GM03348 (cell line): ENCODE measurements around the gene EPB41L2.
A peak's percentile ranks its signal among the peaks of the same experiment; 100 is the strongest.

Experiments used
- DNase-seq: peaks from one replicate; pipeline ENCODE4 v3.0.0; 2012; ENCODE audit warnings: low spot score

EPB41L2 gene

DNA sequence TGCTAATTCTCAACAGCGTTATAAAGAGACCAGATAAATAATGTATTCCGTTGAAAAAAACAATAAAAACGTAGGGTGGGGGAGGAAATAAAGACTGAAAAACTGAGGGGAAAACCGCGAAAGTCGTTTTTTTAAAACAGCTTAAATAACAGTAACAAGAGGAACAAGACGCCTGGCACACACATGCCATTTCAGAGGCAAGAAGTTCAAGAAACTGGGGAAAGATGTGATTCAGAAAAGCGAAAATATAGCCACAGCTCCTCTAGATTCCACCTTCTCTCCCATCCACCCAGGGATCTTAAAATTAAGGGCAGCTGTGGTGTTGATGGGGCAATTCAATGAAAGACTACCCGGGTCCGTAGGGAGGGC, 1.3 kb downstream of the EPB41L2 start:
- no peak for DNase-seq

DNA sequence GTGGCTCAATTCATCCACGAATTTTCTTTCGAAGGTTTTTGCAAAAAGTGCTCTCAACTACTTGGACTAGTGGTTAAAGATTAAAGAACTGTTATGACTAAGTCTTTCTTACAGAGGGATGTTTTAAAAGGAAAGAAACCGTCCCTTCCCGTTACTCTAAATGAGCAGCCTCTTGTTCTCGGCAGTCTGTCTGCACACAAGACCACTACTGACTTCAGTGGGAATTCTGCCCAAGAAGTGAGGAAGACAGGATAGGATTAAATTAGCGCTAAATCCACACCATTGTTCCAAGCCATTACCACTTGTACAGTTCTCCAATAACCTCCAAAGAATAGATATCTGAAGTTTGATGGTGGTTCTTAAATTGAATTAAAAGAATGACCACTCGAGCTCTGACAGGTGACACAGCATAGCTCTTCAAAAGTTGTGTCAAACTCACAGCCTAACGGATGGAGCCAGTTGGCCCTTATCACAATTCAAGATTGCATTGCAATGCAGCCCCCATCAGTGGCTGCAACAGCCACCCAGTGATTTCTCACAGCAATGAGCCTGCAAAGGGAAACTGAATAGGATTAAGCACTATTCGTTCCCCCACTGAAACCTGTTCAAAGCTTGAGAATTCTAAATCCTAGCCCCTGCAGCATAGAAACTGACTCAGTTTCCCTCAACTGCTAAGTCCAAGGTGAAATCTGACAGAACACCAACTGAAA, 1.8 kb downstream of the EPB41L2 start:
- no peak for DNase-seq

DNA sequence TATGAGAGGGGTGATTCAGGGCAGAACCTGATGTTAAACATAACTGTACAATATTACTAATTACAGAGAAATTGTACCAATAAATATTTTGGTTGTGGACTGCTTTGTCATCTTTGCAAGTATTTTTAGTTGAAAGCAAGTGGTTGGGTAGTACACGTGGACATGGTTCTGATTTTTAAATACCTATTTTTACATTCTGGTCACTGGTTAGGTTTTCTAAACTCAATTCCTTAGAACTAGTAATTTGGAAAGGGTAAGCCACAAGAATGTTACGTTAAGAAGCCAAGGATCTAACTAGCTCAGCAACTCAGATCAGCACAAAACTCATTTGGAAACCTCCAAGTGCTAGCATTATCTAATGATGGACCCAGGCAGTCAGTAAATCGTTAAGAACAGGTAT, 2.7 kb downstream of the EPB41L2 start:
- DNase-seq, result peak; percentile 19

DNA sequence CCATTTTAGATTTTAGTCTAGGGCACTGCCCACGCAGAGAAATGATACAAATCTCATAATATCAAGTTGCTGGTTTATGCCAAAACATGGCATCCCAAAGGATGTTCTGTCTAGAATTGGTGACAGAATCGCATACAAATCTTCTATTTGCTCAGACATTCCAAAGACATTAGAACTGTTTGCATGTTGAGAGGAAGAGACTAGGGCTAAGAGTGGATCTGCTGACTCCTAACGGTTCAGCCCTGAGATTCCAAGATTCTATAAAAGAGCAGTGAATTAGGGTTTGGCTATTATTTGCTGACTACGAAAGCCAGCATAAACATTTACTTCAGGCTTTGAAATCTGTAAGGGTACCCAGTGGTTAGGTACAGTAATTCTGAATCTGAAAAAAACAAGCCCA, 3.6 kb downstream of the EPB41L2 start:
- DNase-seq, result peak; percentile 69

DNA sequence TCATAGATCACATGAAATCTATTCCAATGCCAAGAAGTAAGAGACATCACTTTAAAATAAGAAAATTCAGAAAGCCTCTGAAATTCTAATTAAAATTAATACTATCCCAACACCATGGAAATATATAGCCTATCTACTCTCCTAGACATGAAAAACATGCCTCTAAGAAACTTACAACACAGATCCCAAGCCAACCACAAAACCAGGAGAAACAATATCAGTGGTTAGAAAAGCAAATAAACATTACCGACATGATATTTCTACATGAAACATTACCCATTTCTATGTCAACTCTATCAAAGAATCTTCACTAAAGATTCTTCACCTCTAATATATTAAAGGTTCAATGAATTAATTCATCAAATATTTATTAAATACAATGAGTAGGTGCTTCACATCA, 4.8 kb downstream of the EPB41L2 start:
- no peak for DNase-seq

DNA sequence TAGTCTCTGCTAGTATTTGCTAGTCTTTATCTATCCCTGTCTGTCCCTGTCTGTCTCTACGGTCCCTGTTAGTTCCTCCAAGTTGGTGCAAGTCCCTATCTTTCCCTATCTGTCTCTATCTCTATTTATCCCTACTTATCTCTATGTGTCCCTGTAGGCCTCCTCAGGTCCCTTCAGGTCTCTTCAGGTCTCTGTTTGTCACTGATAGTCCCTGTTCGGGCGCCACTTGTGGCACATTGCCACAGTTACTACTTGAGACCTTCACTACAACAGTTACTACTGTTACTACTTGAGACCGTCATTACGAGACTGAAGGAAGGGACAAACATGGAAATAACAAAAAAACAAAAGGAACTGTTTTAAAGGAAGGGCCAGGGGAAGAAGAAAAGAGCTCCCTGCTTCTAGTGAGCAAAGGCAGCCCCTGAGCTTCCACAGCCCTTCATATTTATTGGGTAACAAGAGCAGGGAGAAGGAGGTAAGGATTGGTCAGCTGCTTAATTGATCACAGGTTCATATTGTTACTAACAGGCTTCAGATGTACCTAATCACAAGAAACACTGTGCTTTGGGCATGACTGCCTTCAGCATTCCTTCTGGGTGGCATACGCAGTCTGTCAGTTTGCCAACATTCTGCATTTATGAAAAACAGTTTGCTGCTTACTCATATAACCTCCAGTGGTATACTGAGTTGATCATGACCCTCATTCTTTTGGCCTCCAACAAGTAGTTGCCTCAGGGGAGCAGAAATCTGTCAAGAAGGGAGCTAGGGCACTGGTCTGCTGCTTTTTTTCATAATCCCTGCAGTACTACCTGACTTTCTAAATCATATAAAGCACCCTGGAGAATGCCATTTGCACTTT, 8.4 kb downstream of the EPB41L2 start:
- no peak for DNase-seq

DNA sequence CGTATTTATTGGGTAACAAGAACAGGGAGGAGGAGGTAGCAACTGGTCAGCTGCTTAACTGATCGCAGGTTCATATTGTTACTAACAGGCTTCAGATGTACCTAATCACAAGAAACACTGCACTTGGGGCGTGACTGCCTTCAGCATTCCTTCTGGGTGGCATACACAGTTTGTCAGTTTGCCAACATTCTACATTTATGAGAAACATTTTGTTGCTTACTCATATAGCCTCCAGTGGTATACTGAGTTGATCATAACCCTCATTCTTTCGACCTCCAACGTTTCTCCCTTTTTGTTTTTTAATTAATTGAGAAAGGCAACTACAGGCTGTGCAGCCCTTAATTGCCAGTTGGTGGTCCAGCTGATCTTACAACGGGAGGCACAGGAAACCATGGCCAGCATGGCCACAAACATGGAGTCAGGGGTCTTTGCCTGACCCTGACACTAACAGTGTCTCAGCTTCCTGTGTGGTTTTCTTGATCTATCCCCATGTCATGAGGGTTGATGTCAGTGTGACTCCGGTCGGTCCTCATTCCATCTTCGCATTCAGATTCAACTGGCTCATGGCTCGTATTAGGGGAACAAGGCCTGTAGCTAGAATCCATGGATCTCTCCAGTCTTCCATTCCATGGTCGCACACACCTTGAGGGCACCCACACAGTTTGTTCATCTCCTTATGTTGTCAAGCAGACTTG, 9.4 kb downstream of the EPB41L2 start:
- no peak for DNase-seq

DNA sequence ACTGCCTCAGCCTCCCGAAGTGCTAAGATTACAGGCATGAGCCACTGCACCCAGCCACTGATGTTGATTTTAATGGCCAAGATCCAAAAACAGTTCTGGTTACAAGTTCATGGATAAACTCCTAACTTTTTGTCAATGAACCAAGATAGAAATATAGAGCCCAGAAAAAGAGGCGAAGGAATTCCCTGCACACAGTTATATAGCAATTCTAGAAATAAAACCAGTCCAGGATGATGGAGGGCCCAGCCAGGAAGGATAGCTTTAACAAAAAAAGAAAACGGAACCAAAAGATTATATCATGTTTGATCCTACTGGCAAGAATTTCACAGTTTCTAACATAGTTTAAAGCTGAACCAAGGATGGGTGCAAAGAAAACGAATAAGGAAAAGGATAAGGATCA, 10.9 kb downstream of the EPB41L2 start:
- DNase-seq, result no peak

DNA sequence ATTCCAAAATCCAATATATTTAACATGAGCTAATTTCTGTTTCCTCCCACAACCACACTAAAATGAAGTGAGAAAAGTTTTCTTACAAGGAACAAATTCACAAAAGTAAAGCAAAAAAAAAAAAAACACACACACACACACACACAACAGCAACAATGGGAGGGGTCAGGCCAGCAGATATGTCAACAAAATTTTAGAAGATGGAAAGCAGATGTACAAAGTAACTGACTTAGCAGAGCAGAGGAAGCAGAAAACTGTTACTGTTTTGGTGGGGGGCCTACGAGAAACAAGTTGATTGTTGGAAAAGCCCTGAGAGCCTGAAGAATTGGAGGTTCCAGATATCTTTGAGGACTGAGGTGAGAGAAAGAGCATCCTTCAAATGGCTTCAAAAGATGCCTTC, 11.7 kb downstream of the EPB41L2 start:
- DNase-seq, result no peak

DNA sequence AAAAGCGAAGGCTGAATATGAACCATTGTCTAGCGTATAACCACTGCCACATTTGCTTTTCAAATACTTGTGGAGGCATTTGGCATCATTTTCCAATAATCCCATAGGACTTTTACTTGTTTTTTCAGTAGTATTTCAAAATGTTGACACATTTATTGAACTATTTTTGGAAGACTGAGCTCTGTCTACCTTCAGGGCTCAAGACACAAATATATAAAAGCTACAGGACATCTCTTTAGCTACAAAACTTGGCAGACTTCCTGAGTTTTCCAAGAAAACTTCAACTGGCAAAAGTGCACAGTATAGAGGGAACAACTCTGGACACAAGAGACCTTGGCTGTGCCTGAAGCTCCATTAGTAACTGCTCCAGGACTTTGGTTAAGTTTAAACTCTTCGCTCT, 13.4 kb downstream of the EPB41L2 start:
- DNase-seq, result no peak

DNA sequence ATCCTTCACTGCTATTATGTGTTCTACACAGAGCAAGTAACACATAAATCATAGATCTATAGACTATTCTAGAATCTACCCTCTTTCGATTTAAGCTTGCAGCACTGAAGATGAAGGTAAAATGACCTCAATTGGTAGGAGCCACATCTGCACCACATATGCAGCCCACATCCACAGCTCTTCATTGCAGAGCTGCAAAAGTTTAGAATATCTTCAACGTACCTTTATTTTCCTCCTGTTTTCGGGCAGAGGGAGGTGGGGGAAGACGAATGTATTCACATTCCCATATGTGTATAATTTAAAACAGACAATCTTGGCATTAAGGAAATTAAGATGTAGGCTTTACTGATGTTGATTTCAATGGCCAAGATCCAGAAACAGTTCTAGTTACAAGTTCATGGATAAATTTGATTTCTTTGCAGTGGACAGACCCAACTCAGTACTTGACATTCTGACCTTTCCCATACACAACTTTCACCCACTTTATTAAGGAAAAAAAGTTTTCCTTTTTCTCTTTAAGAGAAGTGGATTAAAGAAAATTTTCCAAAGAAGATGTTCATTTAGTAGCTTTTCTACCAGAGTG, 14.0 kb downstream of the EPB41L2 start:
- no peak for DNase-seq

DNA sequence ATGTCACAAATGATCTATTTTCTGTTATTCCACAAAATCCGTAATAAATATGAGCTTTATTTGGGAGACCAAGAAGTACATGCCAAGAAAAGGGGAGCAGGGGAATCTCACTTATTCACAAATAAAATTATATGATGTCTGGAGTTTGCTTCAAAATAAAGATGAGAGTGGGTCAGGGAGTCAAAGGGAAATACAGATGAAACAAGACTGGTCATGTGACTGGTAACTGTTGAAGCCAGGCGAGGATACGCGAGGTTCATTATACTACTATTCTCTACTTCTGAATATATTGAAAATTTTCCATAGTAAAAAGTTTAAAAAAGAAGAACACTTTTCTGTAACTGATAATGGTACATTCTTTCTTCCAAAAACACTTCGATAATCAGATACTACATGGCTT, 14.6 kb downstream of the EPB41L2 start:
- no peak for DNase-seq

DNA sequence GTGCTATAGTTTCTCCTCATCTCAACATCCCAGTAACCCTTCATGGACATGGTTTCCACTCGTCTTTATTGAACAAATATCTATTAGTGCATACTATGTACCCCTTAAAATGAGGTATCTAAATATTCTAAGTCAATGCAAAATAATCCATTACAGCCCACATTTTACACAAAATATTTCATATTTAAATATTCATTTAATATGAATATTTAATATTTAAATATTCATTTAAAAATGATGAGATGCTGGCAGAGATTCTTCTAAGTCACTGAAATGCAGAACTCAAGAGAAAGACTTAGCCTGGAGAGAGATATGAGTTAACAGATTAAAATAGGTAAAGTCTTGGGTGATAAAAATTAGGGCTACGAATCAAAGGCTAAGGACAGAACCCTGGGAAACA, 17.9 kb downstream of the EPB41L2 start:
- no peak for DNase-seq

DNA sequence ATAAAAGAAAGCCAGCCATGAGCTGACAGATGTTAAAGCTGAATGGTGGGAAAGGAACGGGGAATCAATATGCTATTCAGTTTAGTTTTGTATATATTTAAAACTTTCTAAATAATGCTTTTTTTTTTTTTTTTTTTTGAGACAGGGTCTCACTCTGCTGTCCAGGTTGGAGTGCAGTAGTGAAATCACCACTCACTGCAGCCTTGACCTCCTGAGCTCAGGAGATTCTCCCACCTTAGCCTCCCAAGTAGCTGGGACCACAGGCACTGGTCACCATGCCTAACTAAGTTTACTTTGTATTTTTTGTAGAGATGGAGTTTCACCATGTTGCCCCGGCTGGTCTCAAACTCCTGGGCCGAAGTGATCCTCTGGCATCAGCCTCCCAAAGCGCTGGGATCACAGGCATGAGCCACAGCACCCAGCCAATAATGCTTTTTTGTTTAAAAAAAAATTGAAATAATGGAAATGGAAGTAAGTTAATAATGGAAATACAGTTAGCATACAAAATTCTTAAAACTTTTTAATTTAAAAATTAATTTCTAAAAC, 19.1 kb downstream of the EPB41L2 start:
- DNase-seq, result no peak

DNA sequence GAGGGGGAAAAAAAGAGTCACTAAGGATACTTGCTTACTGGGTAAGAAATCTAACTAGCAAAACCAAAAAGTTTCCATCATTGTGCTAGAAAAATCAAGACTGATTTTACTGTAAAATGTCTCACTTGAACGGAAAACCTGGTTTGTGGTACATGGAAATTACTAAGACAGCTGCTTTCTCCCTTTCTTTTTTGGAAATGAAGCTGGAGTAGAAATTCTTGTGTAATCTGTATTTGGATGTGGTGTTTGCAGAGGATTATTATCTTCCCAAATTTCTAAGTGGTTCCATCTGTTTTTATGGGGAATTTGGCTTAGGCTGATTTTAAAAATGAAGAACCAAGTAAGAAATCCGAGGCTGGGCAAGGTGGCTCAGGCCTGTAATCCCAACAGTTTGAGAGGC, 20.4 kb downstream of the EPB41L2 start:
- DNase-seq, result peak; percentile 64

DNA sequence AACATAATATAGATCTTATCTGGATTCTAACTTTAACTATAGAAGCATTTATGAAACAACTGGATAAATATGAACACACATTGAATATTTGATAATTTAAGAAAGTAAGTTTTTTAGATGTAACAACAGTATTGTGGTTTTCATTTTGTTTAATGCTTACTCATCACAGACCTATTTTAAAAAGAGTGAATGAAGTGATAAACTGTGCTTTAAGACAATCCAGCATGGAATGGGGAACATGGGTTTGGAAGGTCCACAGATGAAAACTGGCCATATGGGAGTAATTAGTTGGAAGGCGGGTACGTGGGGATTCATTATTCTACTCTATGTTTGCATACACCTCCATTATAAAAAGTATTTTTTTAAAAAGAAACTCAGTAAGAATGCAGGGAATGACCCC, 21.2 kb downstream of the EPB41L2 start:
- peak; percentile 27 for DNase-seq

DNA sequence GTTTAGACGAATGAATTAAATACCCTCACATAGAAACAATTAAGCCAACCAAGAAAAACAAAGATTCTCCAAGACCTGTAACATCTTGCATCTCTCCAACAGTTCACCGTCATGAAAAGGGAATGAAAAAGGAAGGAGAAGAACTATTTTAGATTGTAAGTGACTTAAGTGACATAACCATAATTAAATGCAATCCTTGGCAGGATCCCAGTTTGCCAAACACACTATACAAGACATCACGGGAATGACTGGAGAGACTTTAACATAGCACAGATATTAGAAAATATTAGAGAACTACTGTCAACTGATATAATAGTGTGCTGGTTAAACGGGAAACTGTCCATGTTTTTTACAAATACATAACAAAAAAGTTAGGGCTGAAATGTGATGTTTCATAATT, 22.2 kb downstream of the EPB41L2 start:
- DNase-seq, result no peak

DNA sequence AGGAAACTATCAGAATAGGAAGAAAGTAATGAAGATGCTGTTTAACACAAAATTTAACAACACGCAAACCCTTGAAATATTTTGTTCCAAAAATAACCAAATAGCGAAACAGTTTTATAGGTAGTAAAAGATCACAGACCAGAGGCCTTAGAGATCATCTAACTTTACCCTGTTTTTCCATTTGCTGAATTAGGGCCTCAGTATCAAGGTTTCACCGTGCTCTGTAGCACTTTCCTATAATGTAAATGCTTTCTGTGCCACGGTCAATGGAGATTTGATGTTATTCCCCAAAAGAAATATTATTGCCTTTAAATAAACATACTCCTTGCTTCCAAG, 23.7 kb downstream of the EPB41L2 start:
- DNase-seq, result no peak

DNA sequence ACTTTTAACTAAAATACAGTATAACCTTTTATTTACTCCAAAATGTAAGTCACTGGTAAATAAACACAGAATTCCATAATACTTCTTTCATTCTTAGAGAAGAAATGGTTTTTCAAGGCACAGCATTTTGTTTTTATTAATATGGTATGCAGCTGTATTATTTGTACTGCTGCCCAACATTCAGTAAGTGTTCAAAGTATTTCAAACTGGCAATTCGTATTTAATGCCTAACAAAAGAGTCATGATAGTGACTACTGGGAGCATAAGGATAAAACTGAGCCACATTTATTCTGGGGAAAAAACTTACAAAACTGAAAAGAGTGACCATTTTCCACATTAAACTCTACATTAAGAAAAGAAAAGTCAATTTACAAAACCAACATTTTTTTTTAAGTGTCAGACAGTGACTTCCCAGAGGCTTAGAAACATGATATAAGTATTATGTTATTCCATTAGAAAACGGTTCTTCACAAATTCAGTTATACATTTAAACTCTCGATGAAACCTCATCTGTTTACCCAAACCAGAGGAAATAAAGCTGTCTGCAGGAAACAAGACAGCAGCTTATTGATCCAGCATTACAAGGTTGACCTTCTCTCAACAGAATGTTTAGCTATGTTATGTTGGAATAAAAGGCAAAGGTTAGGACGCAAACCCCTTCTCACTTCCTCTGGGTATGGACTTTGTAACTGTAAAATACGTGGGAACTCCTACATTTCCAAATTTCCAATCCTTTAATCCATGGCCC, 24.3 kb downstream of the EPB41L2 start:
- peak; percentile 63 for DNase-seq

DNA sequence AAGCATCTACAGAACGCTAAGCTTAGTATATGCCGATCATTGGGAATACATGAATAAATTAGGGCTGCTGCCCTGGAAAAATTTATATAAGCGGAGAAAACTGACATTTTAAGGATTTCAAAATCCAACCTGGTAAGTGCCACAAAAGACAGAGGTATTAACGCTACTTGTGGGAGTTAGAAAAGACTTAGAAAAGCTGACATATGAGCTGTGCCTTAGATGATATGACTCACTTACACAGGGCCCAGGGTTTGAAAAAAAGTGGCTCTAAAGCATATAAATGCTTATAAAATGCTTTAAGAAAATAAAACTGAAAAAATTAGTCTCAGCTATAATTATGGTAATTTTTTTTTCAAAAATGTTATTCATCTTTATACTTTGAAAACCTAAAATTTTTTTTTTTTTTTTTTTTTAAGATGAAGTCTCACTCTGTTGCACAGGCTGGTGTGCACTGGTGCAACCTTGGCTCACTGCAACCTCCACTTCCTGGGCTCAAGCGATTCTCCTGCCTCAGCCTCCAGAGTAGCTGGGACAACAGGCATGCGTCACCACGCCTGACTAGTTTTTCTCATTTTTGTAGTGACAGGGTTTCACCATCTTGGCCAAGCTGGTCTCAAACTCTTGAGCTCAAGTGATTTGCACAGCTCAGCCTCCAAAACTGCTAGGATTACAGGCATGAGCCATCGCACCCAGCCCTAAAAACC, 25.7 kb downstream of the EPB41L2 start:
- no peak for DNase-seq

DNA sequence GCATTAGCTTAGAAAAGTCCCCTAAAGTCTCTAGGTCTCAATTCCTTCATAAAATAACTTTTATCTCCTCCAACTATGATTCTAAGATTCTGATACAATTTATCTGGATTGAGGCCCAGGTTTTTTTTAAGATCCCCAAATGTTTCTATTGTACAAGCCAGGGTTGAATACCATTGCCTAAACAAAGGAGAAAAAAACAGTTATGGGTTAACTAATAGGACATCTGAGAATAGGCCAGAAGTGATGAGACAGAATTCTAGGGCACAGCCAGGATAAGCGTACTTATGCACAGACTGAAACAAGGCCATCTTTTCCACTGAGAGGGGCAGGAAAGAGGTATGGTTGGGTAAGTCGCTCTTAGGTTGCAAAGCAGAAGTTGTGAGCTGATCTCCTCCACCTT, 26.4 kb downstream of the EPB41L2 start:
- DNase-seq, result no peak
